KOPT-K1 (cell line): ENCODE data around the gene OPCML.

Source experiments
- H3K27ac ChIP-seq: fragments of 200-600 bp; sonication (generic); 2 replicates; pipeline ENCODE4 v1.5.1; 2016; ENCODE audit warnings: antibody characterized with exemption, mild to moderate bottlenecking, low read depth, low read length; ENCODE audit not compliant: poor library complexity, severe bottlenecking
- H3K36me3 ChIP-seq: fragments of 200-600 bp; sonication (generic); 2 replicates; pipeline ENCODE4 v1.5.1; 2017; ENCODE audit warnings: antibody characterized with exemption, mild to moderate bottlenecking, low read length, moderate library complexity; ENCODE audit not compliant: insufficient read depth
- H3K9me3 ChIP-seq: fragments of 200-600 bp; sonication (generic); 2 replicates; pipeline ENCODE4 v1.5.1; 2017; ENCODE audit warnings: antibody characterized with exemption, low read length, mild to moderate bottlenecking; ENCODE audit not compliant: insufficient read depth, poor library complexity, severe bottlenecking

Gene OPCML

GRCh38 chr11:132586801-132587200 is 945.5 kb downstream of the OPCML start:
- Histone ChIP-seq H3K9me3 (no peaks in the 10 kb centered on the region), H3K27ac (no peak overlapping the region), H3K36me3 (no peaks in the 10 kb centered on the region)

- Histone ChIP-seq H3K36me3 (no peaks in the 10 kb centered on the region), H3K9me3 (no peaks in the 10 kb centered on the region), H3K27ac (no peak overlapping the region)
These were observed 952.5 kb downstream of the OPCML start for GRCh38 chr11:132579634-132580327.

GRCh38 chr11:132579136-132579535 is 953.2 kb downstream of the OPCML start:
- no peak overlapping the region for H3K27ac ChIP-seq
- no peaks in the 10 kb centered on the region for H3K36me3 ChIP-seq
- no peaks in the 10 kb centered on the region for H3K9me3 ChIP-seq

- Histone ChIP-seq H3K9me3 (no peaks in the 10 kb centered on the region), H3K27ac (no peak overlapping the region), H3K36me3 (no peaks in the 10 kb centered on the region)
These were observed 953.7 kb downstream of the OPCML start for GRCh38 chr11:132578580-132578979.

- no peaks in the 10 kb centered on the region for H3K36me3 ChIP-seq
- no peak overlapping the region for H3K27ac ChIP-seq
- H3K9me3 ChIP-seq = no peaks in the 10 kb centered on the region
These were observed 955.6 kb downstream of the OPCML start for GRCh38 chr11:132576706-132577105.

GRCh38 chr11:132564091-132564885 is 968.0 kb downstream of the OPCML start:
- Histone ChIP-seq H3K9me3 (peaks cover 5% of the 10 kb centered on the region), H3K27ac (no peak overlapping the region), H3K36me3 (no peaks in the 10 kb centered on the region)

GRCh38 chr11:132563050-132563449 is 969.3 kb downstream of the OPCML start:
- Histone ChIP-seq H3K9me3 (no peaks in the 10 kb centered on the region), H3K27ac (no peak overlapping the region), H3K36me3 (no peaks in the 10 kb centered on the region)

GRCh38 chr11:132561937-132562336 is 970.4 kb downstream of the OPCML start:
- H3K9me3 ChIP-seq = no peaks in the 10 kb centered on the region
- no peak overlapping the region for H3K27ac ChIP-seq
- H3K36me3 ChIP-seq = no peaks in the 10 kb centered on the region

GRCh38 chr11:132559331-132560036 is 972.8 kb downstream of the OPCML start:
- Histone ChIP-seq H3K9me3 (no peaks in the 10 kb centered on the region), H3K27ac (no peak overlapping the region), H3K36me3 (no peaks in the 10 kb centered on the region)

- no peaks in the 10 kb centered on the region for H3K9me3 ChIP-seq
- no peak overlapping the region for H3K27ac ChIP-seq
- H3K36me3 ChIP-seq = no peaks in the 10 kb centered on the region
These were observed 976.0 kb downstream of the OPCML start for GRCh38 chr11:132556316-132556715.

GRCh38 chr11:132555617-132556016 is 976.7 kb downstream of the OPCML start:
- H3K27ac ChIP-seq = no peak overlapping the region
- no peaks in the 10 kb centered on the region for H3K9me3 ChIP-seq
- H3K36me3 ChIP-seq = no peaks in the 10 kb centered on the region

- no peaks in the 10 kb centered on the region for H3K9me3 ChIP-seq
- H3K27ac ChIP-seq = no peak overlapping the region
- no peaks in the 10 kb centered on the region for H3K36me3 ChIP-seq
These were observed 981.3 kb downstream of the OPCML start for GRCh38 chr11:132551016-132551415.

- Histone ChIP-seq H3K27ac (no peak overlapping the region), H3K9me3 (no peaks in the 10 kb centered on the region), H3K36me3 (no peaks in the 10 kb centered on the region)
These were observed 982.7 kb downstream of the OPCML start for GRCh38 chr11:132549561-132549960.

- H3K27ac ChIP-seq = no peak overlapping the region
- H3K36me3 ChIP-seq = no peaks in the 10 kb centered on the region
- no peaks in the 10 kb centered on the region for H3K9me3 ChIP-seq
These were observed 983.3 kb downstream of the OPCML start for GRCh38 chr11:132549001-132549400.

- H3K27ac ChIP-seq = no peak overlapping the region
- H3K36me3 ChIP-seq = no peaks in the 10 kb centered on the region
- no peaks in the 10 kb centered on the region for H3K9me3 ChIP-seq
These were observed 988.3 kb downstream of the OPCML start for GRCh38 chr11:132544007-132544406.
